Cardiac muscle cell (in vitro differentiated cells and primary cell): ENCODE data around the gene GSG1L2. TPM values are rescaled to one million over a fixed set of nuclear protein-coding genes. Genes with fewer than 3 reads are reported as not detected.

ENCODE experiments used
- DNase-seq, 2 donors: peaks; one replicate each; pipeline versions ENCODE4 v3.0.0 to v3.0.0-alpha.2; 2010 to 2017; ENCODE audit warnings: low read depth in 1 of 2, low spot score in 1 of 2
- H3K27ac ChIP-seq: fragments of 200-600 bp; sonication (generic); 2 replicates; pipeline ENCODE4 v1.5.1; 2016
- H3K27me3 ChIP-seq: fragments of 200-600 bp; sonication (generic); 2 replicates; pipeline ENCODE4 v1.6.0; 2016; ENCODE audit warnings: control low read depth
- H3K36me3 ChIP-seq: fragments of 200-600 bp; sonication (generic); 2 replicates; pipeline ENCODE4 v1.5.1; 2016; ENCODE audit warnings: control low read depth
- H3K4me1 ChIP-seq: fragments of 200-600 bp; sonication (generic); 2 replicates; pipeline ENCODE4 v1.8.1; 2017; ENCODE audit warnings: low read depth, mild to moderate bottlenecking, mixed run types
- H3K4me3 ChIP-seq: fragments of 200-600 bp; sonication (generic); 2 replicates; pipeline ENCODE4 v1.5.1; 2016; ENCODE audit warnings: mild to moderate bottlenecking
- H3K9me3 ChIP-seq: fragments of 200-600 bp; sonication (generic); 2 replicates; pipeline ENCODE4 v1.5.1; 2017; ENCODE audit warnings: low read depth, mild to moderate bottlenecking, control low read depth
- polyA plus RNA-seq: library from polyadenylated mRNA; unstranded; fragments of >200 nt; fragmentation: Nextera tagmentation; extraction: Ambion mirVana; gene quantifications from 2 replicates; pipeline ENCODE4 v1.2.1, GENCODE V29; 2016
- total RNA-seq: library from RNA; depleted of rRNA; stranded (reverse); fragments of >200 nt; gene quantifications from 2 replicates; pipeline ENCODE4 v1.2.3, GENCODE V29; 2016
- TF ChIP-seq, protein P1 (sequence below): IDR thresholded peaks from 2 replicates; pipeline ENCODE4 v1.5.1; 2012; ENCODE audit warnings: low read depth, mild to moderate bottlenecking, low read length

The GSG1L2 gene
- total and polyA plus RNA-seq, 2 experiments from 2014 or later: not detected

DNA sequence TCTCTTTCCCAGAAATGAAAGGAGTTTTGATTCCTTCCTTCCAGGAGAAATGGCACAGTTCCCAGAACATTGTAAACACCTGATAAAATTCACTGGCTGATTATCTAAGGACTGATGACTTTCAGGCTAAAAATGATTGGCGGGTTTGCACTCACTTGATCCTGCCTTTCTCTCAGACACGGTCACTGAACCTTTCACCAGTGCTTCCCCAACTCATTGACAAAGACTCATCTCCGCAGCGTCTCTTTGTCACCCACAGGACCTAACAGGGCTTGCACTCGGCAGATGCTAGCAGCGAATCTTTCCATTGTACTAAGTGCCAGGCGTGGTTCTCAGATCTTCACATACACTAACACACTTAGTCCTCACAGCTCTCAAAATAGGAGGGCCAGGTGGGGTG is 23.2 kb downstream of the GSG1L2 start:
- Histone ChIP-seq H3K9me3 (no peaks in the 10 kb centered on the region), H3K36me3 (no peaks in the 10 kb centered on the region), H3K4me3 (no peak overlapping the region), H3K4me1 (peaks cover 11% of the 10 kb centered on the region), H3K27me3 (peaks cover 4% of the 10 kb centered on the region), H3K27ac (no peak overlapping the region)
- DNase-seq: peak in 1 of 2 donors; percentile 10
- TF ChIP-seq, protein P1, sequence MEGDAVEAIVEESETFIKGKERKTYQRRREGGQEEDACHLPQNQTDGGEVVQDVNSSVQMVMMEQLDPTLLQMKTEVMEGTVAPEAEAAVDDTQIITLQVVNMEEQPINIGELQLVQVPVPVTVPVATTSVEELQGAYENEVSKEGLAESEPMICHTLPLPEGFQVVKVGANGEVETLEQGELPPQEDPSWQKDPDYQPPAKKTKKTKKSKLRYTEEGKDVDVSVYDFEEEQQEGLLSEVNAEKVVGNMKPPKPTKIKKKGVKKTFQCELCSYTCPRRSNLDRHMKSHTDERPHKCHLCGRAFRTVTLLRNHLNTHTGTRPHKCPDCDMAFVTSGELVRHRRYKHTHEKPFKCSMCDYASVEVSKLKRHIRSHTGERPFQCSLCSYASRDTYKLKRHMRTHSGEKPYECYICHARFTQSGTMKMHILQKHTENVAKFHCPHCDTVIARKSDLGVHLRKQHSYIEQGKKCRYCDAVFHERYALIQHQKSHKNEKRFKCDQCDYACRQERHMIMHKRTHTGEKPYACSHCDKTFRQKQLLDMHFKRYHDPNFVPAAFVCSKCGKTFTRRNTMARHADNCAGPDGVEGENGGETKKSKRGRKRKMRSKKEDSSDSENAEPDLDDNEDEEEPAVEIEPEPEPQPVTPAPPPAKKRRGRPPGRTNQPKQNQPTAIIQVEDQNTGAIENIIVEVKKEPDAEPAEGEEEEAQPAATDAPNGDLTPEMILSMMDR: no peak

DNA sequence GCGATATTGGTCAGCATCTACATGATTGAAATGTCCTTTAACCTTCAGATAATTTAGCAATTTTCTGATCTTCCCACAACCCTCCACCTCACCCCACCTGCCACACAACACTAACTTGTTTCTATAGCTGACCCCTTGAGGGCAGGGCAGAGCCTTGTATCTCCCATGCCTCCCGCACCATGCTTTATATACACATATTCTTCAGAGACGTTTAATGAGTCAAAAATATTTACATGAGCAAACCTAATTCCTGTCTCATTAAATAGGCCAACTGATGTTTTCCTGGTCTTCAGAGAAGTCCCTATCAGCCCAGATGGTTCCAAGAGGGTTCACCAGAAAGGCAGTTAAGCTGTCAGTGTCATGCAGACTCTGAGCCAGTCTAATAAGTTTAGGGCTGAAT is 23.9 kb downstream of the GSG1L2 start:
- Histone ChIP-seq H3K36me3 (no peaks in the 10 kb centered on the region), H3K27ac (no peak overlapping the region), H3K4me3 (no peak overlapping the region), H3K4me1 (peaks cover 11% of the 10 kb centered on the region), H3K9me3 (no peaks in the 10 kb centered on the region), H3K27me3 (peaks cover 4% of the 10 kb centered on the region)
- no peak for DNase-seq
- TF ChIP-seq, protein P1: no peak

DNA sequence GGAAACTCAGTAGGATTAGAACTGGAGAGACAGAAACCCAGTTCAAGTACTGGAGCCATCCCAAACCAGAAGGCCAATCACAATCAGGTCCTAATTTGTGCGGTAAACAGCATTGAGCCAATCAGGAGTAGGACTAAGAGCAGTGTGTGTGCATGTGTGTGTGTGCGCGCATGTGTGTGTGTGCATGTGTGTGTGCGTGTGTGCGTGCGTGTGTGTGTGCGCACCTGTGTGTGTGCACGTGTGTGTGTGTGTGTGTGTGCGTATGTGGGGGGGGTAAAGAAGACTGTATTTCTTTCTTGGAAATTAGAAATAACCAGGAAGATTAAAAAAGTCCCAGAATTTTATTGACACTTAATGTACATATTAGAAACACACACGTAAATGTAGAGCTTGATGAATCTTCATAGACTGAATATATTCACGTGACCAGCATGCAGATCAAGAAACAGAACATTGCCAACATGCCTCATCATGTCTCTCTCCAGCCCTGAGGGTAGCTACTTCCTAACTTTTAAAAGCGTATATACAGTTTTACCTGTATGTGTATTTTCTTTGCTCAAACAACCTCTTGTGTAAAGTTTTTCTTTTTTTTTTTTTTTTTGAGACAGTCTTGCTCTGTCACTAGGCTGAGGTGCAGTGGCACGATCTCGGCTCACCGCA is 29.6 kb downstream of the GSG1L2 start:
- Histone ChIP-seq H3K27ac (no peak overlapping the region), H3K4me3 (no peak overlapping the region), H3K4me1 (peaks cover 25% of the 10 kb centered on the region), H3K9me3 (no peaks in the 10 kb centered on the region), H3K36me3 (no peaks in the 10 kb centered on the region), H3K27me3 (peaks cover 4% of the 10 kb centered on the region)
- no peak for DNase-seq
- TF ChIP-seq, protein P1: no peak

DNA sequence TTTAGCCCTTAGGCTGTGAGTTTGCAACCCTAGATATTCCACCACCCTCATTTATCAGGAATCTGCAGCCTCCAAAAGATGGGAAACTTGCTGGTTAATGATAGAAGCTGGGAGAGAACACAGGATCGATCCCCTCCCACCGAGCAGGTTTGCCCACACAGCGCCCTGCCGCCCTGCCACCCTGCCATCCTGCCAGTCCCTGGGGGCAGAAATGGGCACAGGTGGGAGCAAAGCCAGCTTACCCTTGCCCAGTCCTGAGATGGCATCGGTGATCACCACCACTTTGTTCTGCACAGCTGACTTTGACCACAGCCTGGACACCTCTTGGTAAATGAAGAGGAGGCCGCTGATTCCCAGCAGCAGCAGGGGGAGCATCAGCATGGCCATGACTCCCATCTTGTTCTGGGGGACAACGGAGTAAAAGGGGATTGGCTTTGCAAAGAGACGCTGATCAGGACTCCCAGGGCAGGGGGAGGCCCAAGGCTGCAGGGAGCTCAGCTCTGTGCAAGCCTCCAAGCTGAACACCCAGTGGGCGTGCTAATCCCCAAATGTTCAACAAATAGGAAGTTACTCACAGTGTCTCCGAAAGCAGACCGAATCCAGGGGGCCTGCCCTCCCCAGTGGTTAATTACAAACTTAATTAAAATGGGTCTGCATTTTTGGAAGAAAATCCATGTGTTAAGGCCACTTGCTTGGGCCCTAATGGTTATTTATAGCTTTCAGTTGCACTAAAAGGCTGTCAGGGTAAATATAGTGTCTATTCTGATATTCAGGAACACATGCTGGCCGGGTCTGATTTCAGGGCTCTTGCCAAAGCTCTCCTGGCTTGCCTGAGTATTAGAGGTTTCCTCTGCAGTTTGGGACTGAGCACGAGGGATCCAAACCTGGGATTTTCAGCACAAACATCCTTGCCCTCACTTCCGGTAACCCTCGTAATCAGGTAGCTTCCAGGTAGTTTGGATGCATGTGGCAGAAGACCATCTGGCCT is 30.7 kb downstream of the GSG1L2 start, which contains the start of gene DHRS7C:
TSS of gene DHRS7C (minus strand) at position 704 of the 988 bp plus-strand sequence. CDS start at position 396, 308 bp downstream.
- Histone ChIP-seq H3K4me3 (no peak within 1 kb of the TSS), H3K9me3 (no peaks in the 10 kb centered on the region), H3K36me3 (no peaks in the 10 kb centered on the region), H3K27ac (peak within 1 kb of the TSS; percentile 41), H3K27me3 (no peaks in the 10 kb centered on the region), H3K4me1 (peaks cover 25% of the 10 kb centered on the region)
- TF ChIP-seq, protein P1: no peak
- DNase-seq: peak in 1 of 2 donors; percentile 35

DNA sequence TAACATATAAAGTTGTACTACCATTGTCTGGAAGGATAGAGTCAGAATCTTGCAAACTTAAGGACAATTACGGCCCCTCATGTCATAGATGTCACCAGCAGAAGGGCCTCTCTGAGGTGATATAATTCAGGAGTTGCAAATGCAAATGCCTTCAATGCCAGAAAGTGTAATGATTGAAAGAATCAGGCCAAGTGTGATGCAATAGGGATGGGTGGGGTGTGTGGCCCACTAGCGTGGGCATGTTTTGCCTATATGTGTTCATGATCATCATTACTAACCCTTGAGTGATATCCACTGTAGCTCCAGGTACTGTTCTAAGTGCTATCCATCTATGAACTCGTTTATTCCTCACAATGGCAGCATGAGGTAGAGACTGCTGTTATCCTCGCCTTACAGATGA is 31.6 kb downstream of the GSG1L2 start:
- Histone ChIP-seq H3K4me1 (peaks cover 25% of the 10 kb centered on the region), H3K4me3 (no peak overlapping the region), H3K9me3 (no peaks in the 10 kb centered on the region), H3K36me3 (no peaks in the 10 kb centered on the region), H3K27ac (no peak overlapping the region), H3K27me3 (no peaks in the 10 kb centered on the region)
- no peak for DNase-seq
- TF ChIP-seq, protein P1: no peak
